Osteoblast (primary cell): ENCODE data around the gene ATP13A3. TPM values are rescaled to one million over a fixed set of nuclear protein-coding genes. Genes with fewer than 3 reads are reported as not detected.

Experiments
- DNase-seq: peaks from one replicate; pipeline ENCODE4 v3.0.0; 2011; ENCODE audit warnings: low spot score, mixed read lengths; ENCODE audit not compliant: insufficient read length; ENCODE audit errors: missing footprints
- H2AFZ ChIP-seq: 2 replicates; pipeline ENCODE4 v1.6.0; 2011; ENCODE audit warnings: mild to moderate bottlenecking, low read length
- H3K27ac ChIP-seq: 2 replicates; pipeline ENCODE4 v1.5.1; 2011; ENCODE audit warnings: mild to moderate bottlenecking, low read depth, low read length, moderate library complexity
- H3K27me3 ChIP-seq: 2 replicates; pipeline ENCODE4 v1.6.0; 2012; ENCODE audit warnings: mild to moderate bottlenecking, control low read depth, inconsistent platforms, low read length, moderate library complexity; ENCODE audit not compliant: insufficient read depth
- H3K36me3 ChIP-seq: 2 replicates; pipeline ENCODE4 v1.5.1; 2011; ENCODE audit warnings: mild to moderate bottlenecking, low read length, control low read depth, moderate library complexity; ENCODE audit not compliant: insufficient read depth
- H3K4me1 ChIP-seq: 2 replicates; pipeline ENCODE4 v1.5.1; 2011; ENCODE audit warnings: mild to moderate bottlenecking, low read length, control low read depth, moderate library complexity; ENCODE audit not compliant: insufficient read depth
- H3K4me2 ChIP-seq: 2 replicates; pipeline ENCODE4 v1.6.0; 2011; ENCODE audit warnings: mild to moderate bottlenecking, low read length; ENCODE audit not compliant: insufficient read depth
- H3K4me3 ChIP-seq: fragments of 200-600 bp; sonication (generic); 3 replicates; pipeline ENCODE4 v1.5.1; 2012; ENCODE audit warnings: mild to moderate bottlenecking, low read length, inconsistent platforms; ENCODE audit not compliant: insufficient read depth
- H3K79me2 ChIP-seq: 2 replicates; pipeline ENCODE4 v1.6.0; 2012; ENCODE audit warnings: mild to moderate bottlenecking, low read length, control low read depth, inconsistent platforms; ENCODE audit not compliant: insufficient read depth
- H3K9me3 ChIP-seq: 2 replicates; pipeline ENCODE4 v1.5.1; 2011; ENCODE audit warnings: low read depth, low read length, control low read depth
- H4K20me1 ChIP-seq: 2 replicates; pipeline ENCODE4 v1.6.0; 2012; ENCODE audit warnings: mild to moderate bottlenecking, low read length, control low read depth; ENCODE audit not compliant: insufficient read depth
- total RNA-seq: library from RNA; depleted of rRNA; stranded (reverse); fragments of >200 nt; gene quantifications from 2 replicates; pipeline ENCODE4 v1.2.3, GENCODE V29; 2012
- TF ChIP-seq, protein P1 (sequence below): IDR thresholded peaks from 2 replicates; pipeline ENCODE4 v1.5.1; 2011; ENCODE audit warnings: mild to moderate bottlenecking, low read depth, low read length, moderate library complexity; ENCODE audit errors: extremely low read depth

Gene ATP13A3
- total RNA-seq, 1 donor, result 311 TPM

- DNase-seq, result no peak
- peaks cover 17% of the 10 kb centered on the region for H3K4me1 ChIP-seq
- H3K4me2 ChIP-seq, result no peak overlapping the region
- H3K79me2 ChIP-seq, result no peaks in the 10 kb centered on the region
- no peak overlapping the region for H2AFZ ChIP-seq
- no peak overlapping the region for H3K27ac ChIP-seq
- H3K4me3 ChIP-seq, result no peak overlapping the region
- TF ChIP-seq, protein P1, sequence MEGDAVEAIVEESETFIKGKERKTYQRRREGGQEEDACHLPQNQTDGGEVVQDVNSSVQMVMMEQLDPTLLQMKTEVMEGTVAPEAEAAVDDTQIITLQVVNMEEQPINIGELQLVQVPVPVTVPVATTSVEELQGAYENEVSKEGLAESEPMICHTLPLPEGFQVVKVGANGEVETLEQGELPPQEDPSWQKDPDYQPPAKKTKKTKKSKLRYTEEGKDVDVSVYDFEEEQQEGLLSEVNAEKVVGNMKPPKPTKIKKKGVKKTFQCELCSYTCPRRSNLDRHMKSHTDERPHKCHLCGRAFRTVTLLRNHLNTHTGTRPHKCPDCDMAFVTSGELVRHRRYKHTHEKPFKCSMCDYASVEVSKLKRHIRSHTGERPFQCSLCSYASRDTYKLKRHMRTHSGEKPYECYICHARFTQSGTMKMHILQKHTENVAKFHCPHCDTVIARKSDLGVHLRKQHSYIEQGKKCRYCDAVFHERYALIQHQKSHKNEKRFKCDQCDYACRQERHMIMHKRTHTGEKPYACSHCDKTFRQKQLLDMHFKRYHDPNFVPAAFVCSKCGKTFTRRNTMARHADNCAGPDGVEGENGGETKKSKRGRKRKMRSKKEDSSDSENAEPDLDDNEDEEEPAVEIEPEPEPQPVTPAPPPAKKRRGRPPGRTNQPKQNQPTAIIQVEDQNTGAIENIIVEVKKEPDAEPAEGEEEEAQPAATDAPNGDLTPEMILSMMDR, result no peak
- no peaks in the 10 kb centered on the region for H3K27me3 ChIP-seq
- H3K36me3 ChIP-seq, result no peaks in the 10 kb centered on the region
- H3K9me3 ChIP-seq, result no peaks in the 10 kb centered on the region
- no peaks in the 10 kb centered on the region for H4K20me1 ChIP-seq
These were observed 22.0 kb upstream of the ATP13A3 start for GRCh38 chr3:194508491-194509453.

DNA sequence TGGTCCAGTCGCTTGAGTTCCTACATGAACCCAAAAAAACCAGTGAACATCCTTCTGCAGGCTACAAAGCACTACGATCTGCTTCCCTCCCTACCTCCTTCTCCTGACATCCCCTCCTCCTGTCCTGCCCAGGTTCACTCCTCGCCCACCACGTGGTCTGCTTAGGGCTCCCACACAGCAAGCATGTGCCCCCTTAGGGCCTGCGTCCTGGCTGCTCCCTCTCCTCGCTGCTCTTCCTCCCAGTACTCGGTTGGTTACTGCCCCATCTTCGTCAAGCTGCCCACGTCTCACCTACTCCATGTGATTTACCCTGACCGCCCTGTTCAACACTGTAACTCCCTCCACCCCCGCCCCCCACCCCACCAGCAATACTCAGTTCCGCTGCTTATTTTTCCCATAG is 20.8 kb upstream of the ATP13A3 start:
- Histone ChIP-seq H3K36me3 (no peaks in the 10 kb centered on the region), H3K4me2 (no peak overlapping the region), H3K27ac (no peak overlapping the region), H3K4me3 (no peak overlapping the region), H3K27me3 (no peaks in the 10 kb centered on the region), H2AFZ (no peak overlapping the region), H3K79me2 (no peaks in the 10 kb centered on the region), H3K9me3 (no peaks in the 10 kb centered on the region), H4K20me1 (no peaks in the 10 kb centered on the region), H3K4me1 (peaks cover 29% of the 10 kb centered on the region)
- TF ChIP-seq, protein P1, result no peak
- no peak for DNase-seq

- Histone ChIP-seq H3K27me3 (no peaks in the 10 kb centered on the region), H3K79me2 (no peaks in the 10 kb centered on the region), H3K27ac (peak overlapping the region; percentile 61), H3K4me2 (peak overlapping the region; percentile 2), H2AFZ (peak overlapping the region; percentile 3), H3K4me3 (no peak overlapping the region), H3K36me3 (no peaks in the 10 kb centered on the region), H4K20me1 (no peaks in the 10 kb centered on the region), H3K4me1 (peaks cover 33% of the 10 kb centered on the region), H3K9me3 (no peaks in the 10 kb centered on the region)
- TF ChIP-seq, protein P1, result no peak
- no peak for DNase-seq
These were observed 19.1 kb upstream of the ATP13A3 start for GRCh38 chr3:194505791-194506415.

DNA sequence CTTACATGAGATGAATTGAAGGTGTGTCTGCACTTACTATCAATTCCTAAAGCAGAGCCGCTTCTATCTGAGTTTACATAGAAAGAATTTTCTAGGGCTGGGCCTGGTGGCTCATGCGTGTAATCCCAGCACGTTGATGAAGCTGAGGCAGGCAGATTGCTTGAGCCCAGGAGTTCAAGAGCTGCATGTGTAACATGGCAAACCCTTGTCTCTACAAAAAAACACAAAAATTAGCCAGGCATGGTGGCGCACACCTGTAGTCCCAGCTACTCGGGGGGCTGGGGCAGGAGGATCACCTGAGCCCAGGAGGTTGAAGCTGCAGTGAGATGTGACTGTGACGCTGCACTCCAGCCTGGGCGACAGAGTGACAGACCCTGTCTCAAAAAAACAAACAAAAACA is 18.1 kb upstream of the ATP13A3 start:
- H3K4me3 ChIP-seq, result no peak overlapping the region
- H3K27ac ChIP-seq, result no peak overlapping the region
- no peak overlapping the region for H3K4me2 ChIP-seq
- no peaks in the 10 kb centered on the region for H3K27me3 ChIP-seq
- no peaks in the 10 kb centered on the region for H4K20me1 ChIP-seq
- H3K9me3 ChIP-seq, result no peaks in the 10 kb centered on the region
- no peaks in the 10 kb centered on the region for H3K36me3 ChIP-seq
- H3K79me2 ChIP-seq, result no peaks in the 10 kb centered on the region
- peaks cover 33% of the 10 kb centered on the region for H3K4me1 ChIP-seq
- no peak for DNase-seq
- no peak overlapping the region for H2AFZ ChIP-seq
- TF ChIP-seq, protein P1, result no peak
